Measurements from ENCODE around the gene GCK.

- TF ChIP-seq CTCF (IDR thresholded peaks at IDR 0.05) (no peak), POLR2A (IDR thresholded peaks at IDR 0.05) (no peak)
Measured at GRCh38 chr7:44226396-44226753, 37.1 kb upstream of the GCK start.
